ENCODE measurements around the gene GADD45GIP1.
A peak's percentile ranks its signal among the peaks of the same experiment; 100 is the strongest.

GADD45GIP1 gene

DNA sequence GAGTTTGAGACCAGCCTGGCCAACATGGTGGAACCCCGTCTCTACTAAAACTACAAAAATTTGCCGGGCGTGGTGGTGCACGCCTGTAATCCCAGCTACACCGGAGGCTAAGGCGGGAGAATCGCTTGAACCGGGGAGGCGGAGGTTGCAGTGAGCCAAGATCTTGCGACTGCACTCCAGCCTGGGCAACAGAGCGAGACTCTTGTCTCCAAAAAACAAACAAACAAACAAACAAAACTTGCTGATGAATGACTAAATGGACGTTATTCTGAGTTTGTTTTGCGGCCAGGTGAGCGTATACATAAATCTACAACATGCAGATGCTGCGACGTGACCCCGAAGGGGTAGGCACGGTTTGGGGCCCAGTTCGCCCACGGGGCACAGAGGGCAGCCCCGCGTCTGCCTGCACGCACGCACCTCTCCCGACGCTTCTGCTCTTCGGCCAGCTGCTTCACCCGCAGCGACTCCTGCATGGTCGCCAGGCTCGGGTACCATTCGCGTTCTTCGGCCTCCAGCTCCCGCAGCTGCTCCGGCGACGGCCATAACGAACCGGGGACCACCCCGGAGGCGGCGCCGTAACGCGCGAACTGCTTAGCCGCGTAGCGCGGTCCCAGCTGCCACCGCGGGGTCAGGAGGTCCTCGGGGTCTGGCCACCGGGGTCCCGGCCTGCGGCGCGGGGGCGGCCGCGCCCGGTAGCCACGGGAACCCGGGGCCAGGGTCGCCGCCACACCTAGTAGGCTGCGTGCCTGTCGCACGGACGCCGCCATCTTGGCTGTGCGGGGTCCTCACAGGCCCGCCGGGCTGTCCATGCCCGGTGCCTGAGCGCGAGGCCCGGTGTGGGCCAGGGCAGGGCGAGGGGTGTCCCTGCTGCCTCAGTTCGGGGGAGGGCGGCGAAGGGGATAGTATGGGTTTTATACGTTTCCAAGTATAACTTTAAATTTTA is at the start of gene GADD45GIP1:
Gene GADD45GIP1 (minus strand): TSS at position 778 of the 943 bp plus-strand sequence. CDS start 11 bp downstream, at position 767.
- no peak for DNase-seq (ENCODE audit: low read depth)
- H3K4me3 ChIP-seq (ENCODE audit: low read depth, low read length) = peak within 1 kb of the TSS; percentile 81

DNA sequence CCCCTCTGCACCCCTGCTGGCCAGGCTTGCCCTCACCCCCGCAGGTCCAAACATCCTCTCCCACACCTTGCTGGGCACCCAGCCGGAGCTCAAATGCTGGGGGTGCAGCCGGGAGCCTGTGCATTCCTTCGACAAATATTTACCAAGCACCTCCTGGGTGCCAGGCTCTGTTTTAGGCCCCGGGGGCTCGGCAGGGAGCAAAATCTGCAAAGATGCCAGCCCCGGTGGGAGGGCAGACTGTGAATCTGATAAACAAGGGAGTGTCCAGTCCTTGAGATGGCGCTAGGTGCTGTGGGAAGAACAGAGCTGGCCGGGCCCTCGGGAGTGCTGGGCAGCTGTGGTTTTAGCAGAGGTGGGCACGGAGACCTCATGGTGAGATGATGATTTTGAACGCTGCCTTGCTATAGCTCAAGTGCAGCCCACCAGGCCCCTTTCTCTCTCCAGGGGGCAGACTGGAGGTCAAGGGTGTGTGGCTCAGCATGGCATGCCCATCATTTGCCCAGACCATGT is 48.9 kb upstream of the GADD45GIP1 start:
- DNase-seq (ENCODE audit: low read depth) = no peak
- no peak overlapping the region for H3K4me3 ChIP-seq (ENCODE audit: low read depth, low read length)

DNA sequence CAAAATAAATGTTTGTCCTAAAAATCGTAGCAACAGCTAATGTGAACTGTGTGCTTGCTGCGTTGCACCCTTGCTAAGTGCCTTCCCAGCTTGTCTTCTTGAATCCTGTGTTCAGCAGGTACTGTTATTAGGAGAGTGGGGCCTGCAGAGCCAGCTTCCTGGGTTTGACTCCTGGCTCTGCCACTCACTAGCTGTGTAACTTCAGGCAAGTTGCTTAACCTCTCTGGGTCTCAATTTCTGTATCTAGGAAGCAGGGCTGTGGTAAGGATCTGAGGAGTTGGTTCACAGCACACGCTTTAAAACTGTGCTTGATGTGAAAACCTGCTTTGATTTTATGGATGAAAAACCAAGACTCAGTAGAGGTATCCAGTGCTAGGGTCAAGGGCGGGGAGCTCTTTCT is 48.2 kb upstream of the GADD45GIP1 start:
- no peak for DNase-seq (ENCODE audit: low read depth)
- no peak overlapping the region for H3K4me3 ChIP-seq (ENCODE audit: low read depth, low read length)

DNA sequence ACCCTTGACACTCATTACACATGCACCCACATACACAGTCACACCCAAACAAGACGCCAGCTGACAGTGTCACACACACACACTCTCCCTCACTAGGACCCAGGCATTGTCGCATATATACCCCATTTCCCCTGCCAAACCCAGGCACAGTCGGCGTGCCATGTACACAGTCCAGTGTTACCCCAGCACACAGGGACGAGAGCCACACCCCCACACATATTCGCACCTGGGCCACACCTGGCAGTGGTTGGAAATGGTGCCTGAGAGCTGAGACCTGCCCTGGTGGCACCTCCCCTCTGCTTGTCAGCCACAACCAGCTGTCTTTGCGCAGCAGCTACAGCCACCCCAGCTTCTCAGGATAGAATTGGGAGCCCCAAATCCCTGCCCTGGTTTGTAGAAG is 47.2 kb upstream of the GADD45GIP1 start:
- no peak for DNase-seq (ENCODE audit: low read depth)
- no peak overlapping the region for H3K4me3 ChIP-seq (ENCODE audit: low read depth, low read length)

DNA sequence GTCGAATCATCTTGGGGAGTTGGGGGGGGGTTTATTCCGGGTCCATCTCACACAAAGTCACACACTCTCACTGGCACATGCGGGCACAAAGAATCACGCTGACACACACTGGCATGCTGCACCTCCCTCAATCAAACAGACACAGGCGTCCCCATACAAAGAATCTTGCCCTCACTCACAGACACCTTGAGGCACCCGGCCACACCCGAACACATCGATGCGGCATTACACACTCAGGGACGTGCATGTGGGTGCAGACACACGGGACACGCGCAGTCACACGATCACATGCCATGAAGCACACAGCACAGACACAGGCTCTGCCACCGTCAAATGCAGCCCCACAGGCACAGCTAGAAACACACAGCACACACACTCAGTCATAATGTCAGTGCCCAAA is 46.1 kb upstream of the GADD45GIP1 start:
- no peak for DNase-seq (ENCODE audit: low read depth)
- H3K4me3 ChIP-seq (ENCODE audit: low read depth, low read length) = no peak overlapping the region

DNA sequence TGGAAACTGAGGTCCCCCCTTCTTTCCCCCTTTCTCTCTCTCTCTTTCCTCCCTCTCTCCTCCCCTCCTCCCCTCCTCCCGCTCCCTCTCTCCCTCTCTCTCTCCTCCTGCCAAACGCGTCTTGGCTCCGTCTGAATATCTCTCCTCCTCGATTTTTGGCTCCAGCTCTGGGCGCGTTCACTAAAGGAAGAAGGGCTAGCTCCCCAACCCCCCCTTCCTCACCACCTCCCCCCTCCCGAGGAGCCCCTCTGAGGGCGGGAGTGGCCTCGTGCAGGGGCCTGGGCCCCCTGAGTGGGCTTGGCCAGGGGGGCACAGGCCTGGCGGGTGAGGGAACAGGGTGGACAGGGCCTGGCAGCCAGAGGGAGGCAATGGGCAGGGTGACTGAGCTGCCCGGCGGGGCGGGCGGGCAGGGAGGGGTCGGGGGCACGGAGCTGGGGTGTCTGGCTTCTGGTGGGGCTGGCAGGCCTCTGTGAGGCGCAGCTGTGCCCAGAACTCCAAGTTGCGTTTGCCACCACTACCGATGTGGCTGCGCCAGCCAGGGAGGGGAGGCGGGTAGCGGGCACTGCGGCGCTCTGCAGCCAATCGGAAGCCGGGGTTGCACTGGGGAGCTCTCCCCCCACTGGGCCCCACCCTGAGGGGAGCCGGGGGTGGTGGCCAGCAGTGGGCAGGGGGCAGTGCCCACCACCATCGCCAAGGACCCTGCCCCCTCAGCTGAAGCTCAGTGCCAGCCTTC is 45.3 kb upstream of the GADD45GIP1 start:
- DNase-seq (ENCODE audit: low read depth) = no peak
- no peak overlapping the region for H3K4me3 ChIP-seq (ENCODE audit: low read depth, low read length)

DNA sequence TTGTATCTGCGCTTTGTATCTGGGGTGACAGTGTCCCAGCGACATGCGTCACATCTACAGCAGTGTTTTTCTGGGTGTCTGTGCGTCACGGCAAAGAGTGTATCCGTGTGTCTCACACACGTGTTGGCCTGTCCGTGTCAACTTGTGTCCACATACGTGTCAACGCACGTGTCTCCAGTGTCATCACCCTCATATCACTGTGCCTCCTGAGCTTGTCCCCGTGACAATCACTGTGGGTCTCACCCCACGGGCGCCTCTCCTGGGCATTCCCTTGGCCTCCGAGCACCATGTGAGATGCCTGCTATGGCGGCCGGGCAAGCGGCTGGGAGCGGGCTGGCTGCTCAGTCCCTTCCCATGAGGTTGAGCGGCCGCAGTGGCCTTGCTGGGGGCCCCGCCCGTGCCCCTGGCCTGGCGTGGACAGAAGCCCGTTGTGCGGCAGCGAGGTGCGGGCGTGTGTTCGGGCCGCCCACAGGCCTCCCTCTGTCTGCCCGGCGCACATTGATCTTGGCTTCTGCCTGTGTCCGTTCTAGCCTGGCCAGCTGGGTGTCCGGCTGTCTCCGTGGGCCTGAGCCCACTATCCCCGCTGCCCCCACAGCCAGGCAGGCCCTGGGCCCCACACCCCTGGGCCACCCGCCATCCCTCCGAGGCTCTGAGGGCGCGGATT is 44.6 kb upstream of the GADD45GIP1 start:
- no peak overlapping the region for H3K4me3 ChIP-seq (ENCODE audit: low read depth, low read length)
- DNase-seq (ENCODE audit: low read depth) = no peak

DNA sequence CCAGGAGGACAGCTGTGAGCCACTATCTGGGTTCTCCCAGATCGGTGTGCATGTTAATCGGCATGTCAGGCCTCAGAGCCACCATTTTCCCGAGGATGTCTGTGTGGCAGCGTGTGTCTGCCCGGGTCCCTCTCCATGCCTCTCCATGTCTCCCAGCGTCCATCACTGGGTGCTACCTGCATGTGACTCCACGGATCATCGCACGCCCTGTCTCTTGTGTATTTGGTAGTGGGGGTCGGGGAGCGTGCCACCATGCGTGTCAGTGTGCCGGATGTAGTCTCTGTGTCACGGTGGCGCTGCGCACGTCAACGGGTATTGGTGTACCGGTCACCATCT is 44.1 kb upstream of the GADD45GIP1 start:
- no peak overlapping the region for H3K4me3 ChIP-seq (ENCODE audit: low read depth, low read length)
- DNase-seq (ENCODE audit: low read depth) = no peak

DNA sequence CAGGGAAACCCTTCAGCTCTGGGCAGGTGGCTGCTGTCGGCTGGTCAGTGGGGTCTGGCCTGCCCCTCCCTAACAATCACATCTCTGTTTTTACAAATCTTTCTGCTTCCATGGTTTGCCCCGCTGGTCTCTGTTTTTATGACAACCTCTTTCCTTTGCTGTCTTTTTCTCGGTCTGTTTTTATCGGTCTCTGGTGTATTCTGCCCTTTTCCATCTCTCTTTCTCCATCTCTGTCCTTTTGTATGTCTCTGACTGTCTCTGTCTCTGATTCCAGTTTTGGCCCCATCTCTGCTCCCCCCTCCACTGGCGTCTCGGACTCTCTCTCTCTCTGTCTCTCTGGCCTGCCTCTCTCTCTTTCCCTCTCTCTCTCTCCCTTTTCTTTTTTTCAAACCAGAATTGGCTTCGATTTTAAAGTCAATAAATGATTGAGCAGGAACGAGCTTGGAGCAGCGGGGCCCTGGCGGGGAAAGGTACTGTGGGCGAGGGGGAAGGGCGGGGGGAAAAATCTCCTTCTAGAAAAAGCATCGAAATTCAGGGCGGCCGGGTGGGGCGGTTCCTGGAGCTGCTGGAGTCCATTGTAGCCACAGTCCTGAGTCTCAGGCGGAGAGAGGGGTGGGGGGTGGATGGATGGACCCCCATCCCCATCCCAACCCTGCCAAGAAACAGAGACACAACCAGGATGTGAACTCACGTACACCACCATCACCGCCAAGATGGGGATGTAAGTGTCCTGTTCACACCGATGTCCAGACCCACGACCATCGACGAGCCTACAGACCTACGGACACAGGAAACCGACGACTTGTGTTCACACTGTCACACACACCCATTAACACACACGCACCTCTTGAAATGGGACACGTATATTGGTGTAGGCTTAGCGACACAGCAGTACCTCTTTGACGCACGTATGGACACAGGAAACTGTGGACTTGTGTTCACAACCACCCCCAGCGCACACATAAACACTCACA is 41.2 kb upstream of the GADD45GIP1 start:
- H3K4me3 ChIP-seq (ENCODE audit: low read depth, low read length) = no peak overlapping the region
- no peak for DNase-seq (ENCODE audit: low read depth)

DNA sequence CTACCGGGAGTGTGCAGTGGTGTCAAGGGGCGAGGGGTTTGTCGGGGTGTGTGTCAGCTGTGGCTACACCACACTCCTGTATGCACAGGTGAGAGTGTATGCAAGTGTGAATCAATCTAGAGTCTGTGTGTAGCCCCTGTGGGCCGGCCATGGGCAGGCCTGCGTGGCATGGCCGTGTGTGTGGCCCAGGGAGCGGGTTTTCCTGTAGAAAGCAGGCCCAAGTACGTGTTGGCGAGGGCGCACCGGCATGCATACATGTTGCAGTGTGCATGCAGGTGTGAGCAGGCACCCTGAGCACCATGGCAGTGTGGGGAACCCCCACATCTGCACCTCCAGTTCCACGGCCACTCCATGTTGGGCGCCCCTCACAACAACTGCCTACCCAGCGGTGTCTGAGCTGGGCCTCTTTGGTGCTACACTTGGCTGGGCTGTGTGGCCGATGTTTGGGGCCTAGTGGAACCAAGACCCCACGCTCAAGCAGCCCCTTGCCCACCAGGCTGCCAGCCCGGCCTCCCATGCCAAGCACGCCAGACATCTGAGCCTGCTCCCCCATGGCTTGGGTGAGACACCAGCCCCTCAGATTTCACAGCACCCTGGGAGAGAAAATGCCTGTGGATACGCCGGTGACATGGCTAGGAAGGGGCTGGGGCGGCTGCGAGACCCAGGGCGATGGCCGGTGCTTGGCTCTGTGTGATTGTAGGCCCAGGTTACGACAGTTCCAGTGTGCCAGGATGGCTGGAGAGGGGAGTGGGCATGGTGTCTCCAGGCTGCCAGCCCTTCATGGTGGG is 40.4 kb upstream of the GADD45GIP1 start:
- H3K4me3 ChIP-seq (ENCODE audit: low read depth, low read length) = peak overlapping the region; percentile 74
- no peak for DNase-seq (ENCODE audit: low read depth)

DNA sequence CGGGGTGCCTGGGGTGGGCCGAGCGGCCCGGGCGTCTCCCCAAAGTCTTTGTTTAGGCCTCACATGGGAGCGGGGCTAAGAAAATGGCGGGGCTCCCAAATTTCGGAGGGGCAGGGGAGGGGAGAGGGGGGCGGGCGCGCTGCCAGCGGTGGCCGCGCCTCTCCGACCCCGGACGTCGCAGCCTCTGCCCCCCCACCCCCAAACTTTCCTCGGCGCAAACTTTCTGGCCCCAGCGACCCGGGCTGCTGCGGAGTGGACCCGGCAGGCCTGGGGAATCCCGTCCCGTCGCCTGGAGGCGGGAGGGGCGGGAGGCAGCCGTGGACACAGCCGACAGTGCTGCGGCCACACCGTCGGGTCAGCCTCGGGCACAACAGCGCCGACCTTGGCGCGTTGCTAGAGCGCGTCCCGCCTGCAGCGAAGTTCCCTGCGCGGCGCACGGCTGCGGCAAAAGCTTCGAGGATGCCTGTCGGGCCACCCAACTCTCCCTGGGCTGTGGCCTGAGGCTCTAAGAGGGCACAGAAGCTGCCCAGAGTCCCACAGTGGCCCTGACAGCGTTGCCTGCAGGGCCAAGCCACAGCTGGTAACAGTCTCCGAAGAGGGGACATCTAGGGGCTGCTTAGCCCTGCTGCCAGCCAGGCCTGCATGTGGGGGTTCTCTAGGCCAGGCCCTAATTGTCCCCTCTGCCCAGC is 39.5 kb upstream of the GADD45GIP1 start:
- H3K4me3 ChIP-seq (ENCODE audit: low read depth, low read length) = peak overlapping the region; percentile 74
- DNase-seq (ENCODE audit: low read depth) = no peak

DNA sequence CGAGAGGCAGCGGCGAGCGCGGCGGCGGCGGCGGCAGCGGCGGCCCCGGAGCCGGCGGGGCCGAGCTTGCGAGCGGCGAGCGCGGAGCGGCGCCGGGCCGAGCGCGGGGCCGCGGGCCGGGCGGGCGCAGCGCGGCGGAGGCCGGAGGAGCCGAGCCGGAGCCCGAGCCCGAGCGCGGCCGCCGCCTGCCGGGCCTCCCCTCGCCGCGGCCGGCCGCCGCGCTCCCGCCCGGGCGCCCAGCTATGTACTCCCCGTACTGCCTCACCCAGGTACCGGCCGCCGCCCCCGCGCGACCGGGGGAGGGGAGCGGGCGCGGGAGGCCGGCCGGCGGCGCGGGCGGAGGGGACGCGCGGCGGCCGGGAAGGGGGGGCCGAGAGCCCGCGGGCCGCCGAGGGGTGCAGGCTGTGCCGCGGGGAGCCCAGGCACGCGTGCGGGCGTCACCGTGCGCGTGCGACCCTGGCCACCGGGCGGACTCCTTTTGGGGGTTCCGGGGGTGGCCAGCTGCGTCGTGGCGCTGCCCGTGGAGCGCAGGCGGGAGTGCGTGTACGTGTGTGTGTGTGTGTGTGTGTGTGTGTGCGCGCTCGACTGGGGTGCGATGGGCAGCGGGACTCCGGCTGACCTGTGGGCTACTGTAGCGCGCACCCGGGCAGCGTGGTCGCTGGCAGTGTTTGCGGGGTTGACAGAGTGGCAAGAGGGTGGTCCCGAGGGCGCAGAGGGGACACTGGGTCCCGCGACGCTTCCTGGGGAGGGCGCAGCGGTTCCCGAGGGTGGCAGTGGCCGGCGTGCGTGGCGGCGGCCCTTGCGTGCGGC is 38.8 kb upstream of the GADD45GIP1 start:
- DNase-seq (ENCODE audit: low read depth) = no peak
- H3K4me3 ChIP-seq (ENCODE audit: low read depth, low read length) = peak overlapping the region; percentile 74

DNA sequence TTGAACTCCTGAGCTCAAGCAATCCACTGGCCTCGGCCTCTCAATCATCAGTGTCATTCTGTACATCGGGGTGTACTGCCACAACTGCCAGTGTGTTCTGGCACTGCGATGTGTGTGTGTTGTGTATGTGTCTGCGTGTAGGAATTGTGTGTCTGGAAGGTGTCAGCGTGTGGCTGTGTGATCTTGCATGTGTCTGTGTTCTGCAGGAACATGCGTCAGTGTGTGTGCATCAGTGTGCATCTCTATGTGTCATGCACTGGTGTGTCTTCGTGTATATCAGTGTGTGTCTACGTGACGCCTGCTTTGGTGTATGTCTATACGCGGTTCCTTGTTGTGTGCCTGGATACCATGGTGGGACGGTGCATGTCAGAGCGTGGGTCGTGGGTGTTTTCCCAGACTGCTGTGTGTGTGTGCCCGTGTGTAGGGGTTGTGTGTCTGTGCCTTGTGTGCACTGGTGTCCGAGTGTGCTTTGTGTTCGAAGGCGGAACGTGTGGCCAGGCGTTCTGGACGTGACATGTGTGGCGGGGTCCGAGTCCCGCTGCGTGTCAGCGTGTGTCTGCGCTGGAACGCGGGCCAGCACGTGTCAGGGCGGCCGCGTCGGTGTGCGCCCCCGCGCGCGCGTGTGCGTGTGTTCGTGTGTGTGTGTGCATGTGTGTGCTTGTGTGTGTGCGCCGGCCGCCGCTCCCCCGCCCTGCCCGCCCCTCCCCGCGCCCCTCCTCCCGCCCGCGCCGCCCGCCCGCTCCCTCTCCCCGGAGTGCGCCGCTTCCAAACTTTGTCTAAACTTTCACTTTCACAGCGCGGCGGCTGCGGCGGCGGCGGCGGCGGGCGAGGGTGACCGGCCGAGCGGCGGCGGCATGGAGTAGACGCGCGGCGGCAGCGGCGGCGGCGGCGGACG is 37.9 kb upstream of the GADD45GIP1 start, which contains the start of gene NFIX:
Gene NFIX (plus strand): TSS at position 775 of the 895 bp plus-strand sequence. CDS start 363 bp downstream, outside the sequence.
- no peak for DNase-seq (ENCODE audit: low read depth)
- H3K4me3 ChIP-seq (ENCODE audit: low read depth, low read length) = peak within 1 kb of the TSS; percentile 74

DNA sequence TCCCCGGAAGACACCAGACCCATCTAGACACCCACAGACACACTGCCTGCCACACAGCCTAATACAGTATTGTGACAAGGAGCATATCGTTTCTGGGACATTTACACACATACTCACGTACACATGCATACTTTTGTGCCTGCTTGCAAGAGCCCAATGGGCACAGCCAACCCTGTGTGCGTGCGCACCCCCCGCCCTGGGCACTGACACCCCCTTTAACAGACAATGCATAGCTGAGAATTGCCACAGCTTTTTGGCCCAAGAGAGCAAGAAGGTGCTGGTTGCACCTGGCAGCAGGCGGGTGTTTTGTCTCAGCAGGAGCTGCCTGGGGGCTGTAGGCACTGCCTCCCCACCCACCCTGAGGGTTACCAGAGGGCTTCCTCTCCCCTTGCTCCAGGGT is 36.5 kb upstream of the GADD45GIP1 start:
- H3K4me3 ChIP-seq (ENCODE audit: low read depth, low read length) = no peak overlapping the region
- DNase-seq (ENCODE audit: low read depth) = no peak

DNA sequence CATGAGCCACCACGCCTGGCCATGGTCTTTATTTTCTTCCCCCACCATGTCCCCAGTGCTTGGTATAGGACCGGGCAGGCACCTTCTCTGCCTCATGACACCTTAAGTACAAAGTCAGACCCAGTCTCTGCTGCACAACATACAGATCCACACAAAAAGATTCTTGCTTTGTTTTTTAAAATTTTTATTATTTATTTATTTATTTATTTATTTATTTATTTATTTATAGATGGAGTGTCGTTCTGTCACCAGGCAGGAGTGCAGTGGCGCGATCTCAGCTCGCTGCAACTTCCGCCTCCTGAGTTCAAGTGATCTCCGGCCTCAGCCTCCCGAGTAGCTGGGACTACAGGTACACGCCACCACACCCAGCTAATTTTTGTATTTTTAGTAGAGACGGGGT is 35.7 kb upstream of the GADD45GIP1 start:
- no peak overlapping the region for H3K4me3 ChIP-seq (ENCODE audit: low read depth, low read length)
- no peak for DNase-seq (ENCODE audit: low read depth)

DNA sequence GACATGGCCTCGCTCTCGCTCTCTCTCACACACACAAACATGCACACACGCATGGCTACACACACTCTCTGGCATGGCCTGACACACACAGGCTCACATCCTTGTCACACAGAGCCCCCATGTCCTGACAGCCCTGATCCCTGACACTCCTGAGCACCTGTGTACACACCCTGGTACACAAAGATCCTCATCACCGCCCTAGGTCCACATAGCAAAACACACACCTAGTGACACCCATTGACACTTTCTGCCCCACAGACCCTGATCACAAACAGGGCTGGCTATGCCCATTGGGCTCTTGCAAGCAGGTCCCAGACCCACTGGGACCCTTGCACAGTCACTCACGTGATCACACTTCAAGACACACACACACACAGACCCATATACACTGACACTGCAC is 34.3 kb upstream of the GADD45GIP1 start:
- H3K4me3 ChIP-seq (ENCODE audit: low read depth, low read length) = no peak overlapping the region
- no peak for DNase-seq (ENCODE audit: low read depth)
